Retinal pigment epithelial cell (primary cell): ENCODE measurements around the gene CD2AP.

Experiments used
- DNase-seq: peaks from one replicate; pipeline ENCODE4 v3.0.0-alpha.2; 2010; ENCODE audit warnings: low read depth
- H3K4me3 ChIP-seq: 2 replicates; pipeline ENCODE4 v1.5.1; 2011; ENCODE audit warnings: mild to moderate bottlenecking, low read length, control low read depth, moderate library complexity
- TF ChIP-seq, protein P1 (sequence below): conservative IDR thresholded peaks from 2 replicates; pipeline ENCODE4 v1.5.1; 2011; ENCODE audit warnings: low read depth, low read length, control low read depth, inconsistent platforms

The CD2AP gene

DNA sequence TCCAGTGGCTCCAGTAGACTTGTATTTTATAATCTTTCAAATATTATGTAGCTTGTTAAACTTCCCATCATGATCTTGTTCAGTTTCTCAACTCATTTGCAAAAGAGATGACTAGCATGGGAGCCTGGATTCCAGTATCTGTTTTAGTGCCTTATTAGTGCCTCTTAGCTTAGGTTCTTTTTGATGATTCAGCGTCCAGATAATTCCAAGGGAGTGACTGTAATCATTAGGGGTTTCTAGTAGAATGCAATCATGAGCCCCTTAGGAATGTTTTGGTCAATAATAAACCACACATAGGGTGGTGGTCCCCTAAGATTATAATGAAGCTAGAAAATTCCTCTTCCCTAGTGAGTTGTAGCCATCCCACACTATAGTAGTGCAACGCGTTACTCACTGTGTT lies 7.0 kb downstream of the CD2AP start:
- no peak overlapping the region for H3K4me3 ChIP-seq
- TF ChIP-seq, protein P1, sequence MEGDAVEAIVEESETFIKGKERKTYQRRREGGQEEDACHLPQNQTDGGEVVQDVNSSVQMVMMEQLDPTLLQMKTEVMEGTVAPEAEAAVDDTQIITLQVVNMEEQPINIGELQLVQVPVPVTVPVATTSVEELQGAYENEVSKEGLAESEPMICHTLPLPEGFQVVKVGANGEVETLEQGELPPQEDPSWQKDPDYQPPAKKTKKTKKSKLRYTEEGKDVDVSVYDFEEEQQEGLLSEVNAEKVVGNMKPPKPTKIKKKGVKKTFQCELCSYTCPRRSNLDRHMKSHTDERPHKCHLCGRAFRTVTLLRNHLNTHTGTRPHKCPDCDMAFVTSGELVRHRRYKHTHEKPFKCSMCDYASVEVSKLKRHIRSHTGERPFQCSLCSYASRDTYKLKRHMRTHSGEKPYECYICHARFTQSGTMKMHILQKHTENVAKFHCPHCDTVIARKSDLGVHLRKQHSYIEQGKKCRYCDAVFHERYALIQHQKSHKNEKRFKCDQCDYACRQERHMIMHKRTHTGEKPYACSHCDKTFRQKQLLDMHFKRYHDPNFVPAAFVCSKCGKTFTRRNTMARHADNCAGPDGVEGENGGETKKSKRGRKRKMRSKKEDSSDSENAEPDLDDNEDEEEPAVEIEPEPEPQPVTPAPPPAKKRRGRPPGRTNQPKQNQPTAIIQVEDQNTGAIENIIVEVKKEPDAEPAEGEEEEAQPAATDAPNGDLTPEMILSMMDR: no peak
- DNase-seq: peak; percentile 91

DNA sequence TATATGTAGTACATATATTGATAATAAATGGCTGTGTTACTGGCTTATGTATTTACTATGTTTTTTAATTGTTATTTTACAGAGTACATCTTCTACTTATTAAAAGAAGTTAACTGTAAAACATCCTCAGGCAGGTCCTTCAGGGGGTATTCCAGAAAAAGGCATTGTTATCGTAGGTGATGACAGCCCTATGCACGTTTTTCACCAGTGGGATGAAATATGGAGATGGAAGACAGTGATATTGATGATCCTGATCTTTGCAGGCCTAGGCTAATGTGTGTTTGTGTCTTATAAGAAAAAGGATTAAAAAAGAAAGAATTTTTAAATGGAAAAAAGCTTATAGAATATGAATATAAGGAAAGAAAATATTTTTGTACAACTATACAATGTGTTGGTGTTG lies 7.5 kb downstream of the CD2AP start:
- no peak for DNase-seq
- H3K4me3 ChIP-seq: no peak overlapping the region
- TF ChIP-seq, protein P1: no peak

DNA sequence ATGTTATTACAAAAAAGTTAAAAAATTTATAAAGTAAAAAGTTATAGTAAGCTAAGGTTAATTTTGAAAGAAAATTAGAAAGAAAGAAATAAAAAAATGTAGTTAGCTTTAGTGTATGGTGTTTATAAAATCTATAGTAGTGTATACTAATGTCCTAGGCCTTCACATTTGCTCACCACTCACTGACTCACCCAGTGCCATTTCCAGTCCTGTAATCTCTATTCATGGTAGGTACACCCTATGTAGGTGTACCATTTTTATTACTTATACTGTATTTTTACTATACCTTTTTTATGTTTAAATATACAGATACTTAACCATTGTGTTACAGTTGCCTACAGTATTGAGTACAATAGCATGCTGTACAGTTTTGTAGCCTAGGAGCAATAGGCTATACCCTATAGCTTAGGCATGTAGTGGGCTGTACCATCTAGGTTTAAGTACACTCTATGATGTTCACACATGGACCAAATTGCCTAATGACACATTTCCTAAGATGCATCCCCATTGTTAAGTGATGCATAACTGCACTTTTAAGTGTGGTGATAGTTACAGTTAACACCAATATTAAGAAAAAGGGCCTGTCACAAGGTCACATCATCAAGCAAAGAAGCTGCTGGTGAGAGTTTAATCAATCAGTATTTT lies 8.0 kb downstream of the CD2AP start:
- H3K4me3 ChIP-seq: no peak overlapping the region
- TF ChIP-seq, protein P1: no peak
- DNase-seq: no peak

DNA sequence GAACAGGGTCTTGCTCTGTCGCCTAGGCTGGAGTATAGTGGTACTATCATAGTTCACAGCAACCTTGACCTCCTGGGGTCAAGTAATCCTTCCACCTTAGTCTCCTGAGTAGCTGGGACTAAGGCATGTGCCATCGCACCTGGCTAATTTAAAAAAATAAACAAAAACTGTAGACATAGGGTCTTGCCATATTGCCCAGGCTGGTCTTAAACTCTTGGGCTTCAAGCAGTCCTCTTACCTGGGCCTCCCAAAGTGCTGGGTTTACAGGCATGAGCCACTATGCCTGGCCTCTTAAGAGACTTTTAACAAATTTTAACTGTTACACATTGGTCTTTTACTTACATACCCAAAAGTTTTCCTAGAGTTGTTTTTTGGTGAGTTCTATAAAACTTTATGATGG lies 12.4 kb downstream of the CD2AP start:
- DNase-seq: no peak
- TF ChIP-seq, protein P1: no peak
- H3K4me3 ChIP-seq: no peak overlapping the region

DNA sequence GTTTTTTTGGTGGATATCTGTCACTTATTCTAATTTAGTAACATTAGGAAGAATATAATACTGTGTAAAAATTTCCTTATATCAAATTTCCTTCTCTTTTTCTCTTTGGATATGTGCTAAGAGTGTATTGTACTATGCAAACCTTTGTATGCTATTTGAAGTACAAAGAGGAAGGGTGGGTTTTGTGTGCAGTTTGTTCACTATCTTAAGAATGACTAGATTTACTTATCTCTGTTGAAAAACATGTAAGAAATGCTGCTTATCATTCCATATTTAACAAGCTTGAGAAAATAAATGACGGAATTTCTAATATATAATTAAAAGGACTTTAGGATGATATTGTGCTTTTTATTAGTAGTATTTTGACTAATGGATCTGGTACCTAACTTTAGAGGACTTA lies 13.1 kb downstream of the CD2AP start:
- DNase-seq: no peak
- no peak overlapping the region for H3K4me3 ChIP-seq
- TF ChIP-seq, protein P1: no peak

DNA sequence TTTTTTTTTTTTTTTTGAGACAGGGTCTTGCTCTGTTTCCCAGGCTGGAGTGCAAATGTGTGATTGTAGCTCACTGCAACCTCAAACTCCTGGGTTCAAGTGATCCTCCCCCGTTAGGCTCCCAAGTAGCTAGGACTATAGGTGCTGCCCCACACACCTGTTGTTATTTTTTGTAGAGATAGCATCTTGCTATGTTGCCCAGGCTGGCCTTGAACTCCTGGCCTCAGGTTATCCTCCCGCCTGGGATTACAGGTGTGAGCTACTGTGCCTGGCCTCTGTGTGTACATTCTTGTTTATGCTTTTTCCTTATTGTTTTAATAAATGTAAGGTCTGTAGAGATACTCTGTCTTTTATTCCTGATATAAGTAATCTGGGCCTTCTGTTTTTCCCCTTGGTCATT lies 14.8 kb downstream of the CD2AP start:
- no peak overlapping the region for H3K4me3 ChIP-seq
- TF ChIP-seq, protein P1: no peak
- no peak for DNase-seq

DNA sequence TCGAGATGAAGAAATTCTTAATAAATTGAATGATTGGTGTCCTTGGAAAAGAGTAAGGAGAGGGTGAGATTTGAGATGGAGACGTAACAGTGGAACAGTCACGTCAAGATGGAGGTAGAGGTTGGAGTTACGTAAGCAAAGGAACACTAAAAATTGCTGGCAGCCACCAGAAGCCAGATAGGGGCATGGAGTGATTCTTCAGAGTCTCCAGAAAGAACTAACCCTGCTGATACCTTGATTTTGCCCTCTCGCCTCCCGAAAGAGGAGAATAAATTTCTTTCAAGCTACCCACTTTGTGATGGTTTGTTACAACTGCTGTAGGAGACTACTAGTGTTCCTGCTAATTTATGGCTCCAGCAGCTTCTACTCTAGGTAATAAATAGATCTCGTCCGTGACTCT lies 17.6 kb downstream of the CD2AP start:
- TF ChIP-seq, protein P1: no peak
- DNase-seq: no peak
- no peak overlapping the region for H3K4me3 ChIP-seq
